Panc1 (cell line): ENCODE data around the gene UBAC2. TPM values are rescaled to one million over a fixed set of nuclear protein-coding genes. Genes with fewer than 3 reads are reported as not detected.

Source experiments
- ATAC-seq: fragments of 200-7000 bp; cut with Tn5 transposase; 2 replicates; pipeline ENCODE4 v1.9.1; 2020; ENCODE audit warnings: mild to moderate bottlenecking, moderate library complexity
- BruUV-seq: library from RNA; stranded (reverse); fragments of 400-500 nt; replicated peaks from 2 replicates; lab custom pipeline; 2021; lab: Mats Ljungman, UMichigan
- CTCF ChIA-PET: fragments of 300-600 bp; sonication (Branson Sonifier 250); formaldehyde crosslinking; loops from one replicate; lab custom pipeline; 2022; ENCODE audit warnings: antibody characterized with exemption; lab: Charles Lee
- POLR2A ChIA-PET: fragments of 300-600 bp; sonication (Branson Sonifier 250); formaldehyde crosslinking; loops from one replicate; lab custom pipeline; 2022; ENCODE audit warnings: antibody characterized with exemption; lab: Charles Lee
- DNase-seq: peaks from one replicate; pipeline ENCODE4 v3.0.0-alpha.2; 2010; ENCODE audit warnings: low read depth, low spot score
- H3K27ac ChIP-seq: 2 replicates; pipeline ENCODE4 v1.5.1; 2011; ENCODE audit warnings: mild to moderate bottlenecking, low read length, inconsistent platforms
- H3K27me3 ChIP-seq: fragments of 200-500 bp; sonication (Bioruptor generic); 2 replicates; pipeline ENCODE4 v1.6.0; 2014; ENCODE audit warnings: low read length, inconsistent platforms; ENCODE audit not compliant: control insufficient read depth, insufficient read depth
- H3K36me3 ChIP-seq: fragments of 200-500 bp; sonication (Bioruptor generic); 2 replicates; pipeline ENCODE4 v1.5.1; 2014; ENCODE audit warnings: inconsistent platforms, mild to moderate bottlenecking, low read length, moderate library complexity; ENCODE audit not compliant: control insufficient read depth, insufficient read depth
- H3K4me1 ChIP-seq: 2 replicates; pipeline ENCODE4 v1.5.1; 2011; ENCODE audit warnings: inconsistent platforms, mild to moderate bottlenecking, low read length, moderate library complexity; ENCODE audit not compliant: control insufficient read depth, insufficient read depth
- H3K4me3 ChIP-seq, 2 experiments: 2 replicates each; pipeline ENCODE4 v1.5.1; 2011 to 2012; ENCODE audit warnings: low read depth in 2 of 2, low read length in 2 of 2, mild to moderate bottlenecking in 2 of 2, inconsistent platforms in 1 of 2, moderate library complexity in 1 of 2
- H3K9me3 ChIP-seq: fragments of 200-500 bp; sonication (Bioruptor generic); 2 replicates; pipeline ENCODE4 v1.5.1; 2014; ENCODE audit warnings: low read depth, mild to moderate bottlenecking, inconsistent platforms, low read length, moderate library complexity; ENCODE audit not compliant: control insufficient read depth, insufficient read depth
- CTCF ChIP-seq: fragments of 450-650 bp; IDR thresholded peaks from 2 replicates; pipeline ENCODE4 v1.5.1; 2017; ENCODE audit warnings: mild to moderate bottlenecking
- POLR2AphosphoS5 ChIP-seq: IDR thresholded peaks from 2 replicates; pipeline ENCODE4 v1.6.1; 2012; ENCODE audit warnings: mild to moderate bottlenecking, low read depth, low read length, moderate library complexity
- REST ChIP-seq, 2 experiments: IDR thresholded peaks; 2 replicates each; pipeline ENCODE4 v1.6.1; 2011 to 2012; ENCODE audit warnings: low read depth in 2 of 2, control low read depth in 1 of 2, low read length in 1 of 2, mild to moderate bottlenecking in 1 of 2, moderate library complexity in 1 of 2; ENCODE audit not compliant: insufficient read depth in 1 of 2
- SIN3A ChIP-seq: IDR thresholded peaks from 2 replicates; pipeline ENCODE4 v1.6.1; 2012; ENCODE audit warnings: low read depth, mild to moderate bottlenecking, low read length, moderate library complexity, borderline replicate concordance; ENCODE audit not compliant: insufficient read depth
- TCF7L2 ChIP-seq: IDR thresholded peaks from 2 replicates; pipeline ENCODE4 v1.6.1; 2011; ENCODE audit warnings: mild to moderate bottlenecking, low read depth, low read length, inconsistent platforms
- in situ Hi-C: cut with HindIII; loops from 2 replicates; pipeline ENCODE4 v1.10.0; 2016; ENCODE audit warnings: low sequenced_read_pairs, low pct_unique_long_range_greater_than_20kb
- intact Hi-C: fragments of 100-400 bp; cut with micrococcal nuclease; formaldehyde crosslinking; loops from one replicate; pipeline ENCODE4 v1.10.0; 2022; ENCODE audit not compliant: unreplicated experiment
- total RNA-seq: library from RNA; stranded (reverse); gene quantifications from one replicate; pipeline ENCODE4 v1.2.1, GENCODE V29; 2021; ENCODE audit not compliant: unreplicated experiment

Gene UBAC2
- total RNA-seq, 1 experiment from 2014 or later = 40.8 TPM

GRCh38 chr13:99321709-99322108, 121.1 kb downstream of the UBAC2 start:
- ChIA-PET CTCF (no interaction called here), POLR2A (no interaction called here)
- in situ Hi-C loops = no loop called here
- intact Hi-C loops = no loop called here
- TF ChIP-seq POLR2AphosphoS5 (no peak), SIN3A (no peak), CTCF (no peak), REST (IDR thresholded peaks at IDR 0.05; ENCODE audit: insufficient read depth in 1 of 2, low read depth in 2 of 2, low read length in 1 of 2) (no peak), TCF7L2 (no peak)
- Histone ChIP-seq H3K27me3 (no peaks in the 10 kb centered on the region), H3K36me3 (no peaks in the 10 kb centered on the region), H3K27ac (no peak overlapping the region), H3K4me1 (no peaks in the 10 kb centered on the region), H3K4me3 (no peak overlapping the region), H3K9me3 (no peaks in the 10 kb centered on the region)
- BruUV-seq = no TSS peak
- ATAC-seq = no peak
- no peak for DNase-seq

- CTCF ChIA-PET = no interaction called here
- Histone ChIP-seq H3K36me3 (no peaks in the 10 kb centered on the region), H3K27ac (no peak overlapping the region), H3K4me1 (no peaks in the 10 kb centered on the region), H3K9me3 (no peaks in the 10 kb centered on the region), H3K27me3 (no peaks in the 10 kb centered on the region), H3K4me3 (no peak overlapping the region)
- no peak for TF ChIP-seq POLR2AphosphoS5
- no peak for DNase-seq
- in situ Hi-C loops (no loop called here), intact Hi-C loops (no loop called here)
- ATAC-seq = no peak
- TSS peak; percentile 32 for BruUV-seq
- POLR2A ChIA-PET = no interaction called here
These were observed 121.8 kb downstream of the UBAC2 start for GRCh38 chr13:99322297-99323103.

DNA sequence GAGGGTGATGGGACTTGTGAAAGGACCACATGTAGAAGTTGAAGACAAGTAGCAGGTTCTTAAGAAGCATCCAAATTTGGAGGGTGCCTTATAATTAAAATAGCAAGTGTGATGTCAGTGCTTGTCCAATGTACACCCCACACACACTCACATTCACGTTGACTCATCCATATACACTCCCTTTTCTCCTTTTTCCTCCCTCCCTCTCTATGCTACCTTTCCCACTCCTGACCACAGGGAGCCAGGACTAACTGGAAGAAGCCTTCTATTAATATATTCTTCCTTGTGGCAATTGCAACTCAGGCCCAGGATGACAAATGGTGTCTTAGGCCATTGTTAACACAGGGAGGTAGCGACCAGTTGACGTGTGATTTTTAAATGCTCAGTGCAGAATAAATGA, 122.8 kb downstream of the UBAC2 start:
- no TSS peak for BruUV-seq
- ATAC-seq (no peak), DNase-seq (no peak)
- TF ChIP-seq REST (IDR thresholded peaks at IDR 0.05; ENCODE audit: insufficient read depth in 1 of 2, low read depth in 2 of 2, low read length in 1 of 2) (no peak), TCF7L2 (no peak), POLR2AphosphoS5 (no peak), SIN3A (no peak), CTCF (no peak)
- Histone ChIP-seq H3K36me3 (no peaks in the 10 kb centered on the region), H3K27me3 (no peaks in the 10 kb centered on the region), H3K4me3 (no peak overlapping the region), H3K9me3 (no peaks in the 10 kb centered on the region), H3K4me1 (no peaks in the 10 kb centered on the region), H3K27ac (no peak overlapping the region)
- CTCF ChIA-PET = no interaction called here
- POLR2A ChIA-PET = no interaction called here
- intact Hi-C loops (no loop called here), in situ Hi-C loops (no loop called here)
